Measurements from ENCODE around the gene MED20. TPM values are rescaled to one million over a fixed set of nuclear protein-coding genes. Genes with fewer than 3 reads are reported as not detected.

Gene MED20
- total and polyA plus RNA-seq, 2 of the 8 experiments (the other 6 are each of a cell fraction or from before 2014, with no cell fraction given) = 38.7 to 51.8 TPM

DNA sequence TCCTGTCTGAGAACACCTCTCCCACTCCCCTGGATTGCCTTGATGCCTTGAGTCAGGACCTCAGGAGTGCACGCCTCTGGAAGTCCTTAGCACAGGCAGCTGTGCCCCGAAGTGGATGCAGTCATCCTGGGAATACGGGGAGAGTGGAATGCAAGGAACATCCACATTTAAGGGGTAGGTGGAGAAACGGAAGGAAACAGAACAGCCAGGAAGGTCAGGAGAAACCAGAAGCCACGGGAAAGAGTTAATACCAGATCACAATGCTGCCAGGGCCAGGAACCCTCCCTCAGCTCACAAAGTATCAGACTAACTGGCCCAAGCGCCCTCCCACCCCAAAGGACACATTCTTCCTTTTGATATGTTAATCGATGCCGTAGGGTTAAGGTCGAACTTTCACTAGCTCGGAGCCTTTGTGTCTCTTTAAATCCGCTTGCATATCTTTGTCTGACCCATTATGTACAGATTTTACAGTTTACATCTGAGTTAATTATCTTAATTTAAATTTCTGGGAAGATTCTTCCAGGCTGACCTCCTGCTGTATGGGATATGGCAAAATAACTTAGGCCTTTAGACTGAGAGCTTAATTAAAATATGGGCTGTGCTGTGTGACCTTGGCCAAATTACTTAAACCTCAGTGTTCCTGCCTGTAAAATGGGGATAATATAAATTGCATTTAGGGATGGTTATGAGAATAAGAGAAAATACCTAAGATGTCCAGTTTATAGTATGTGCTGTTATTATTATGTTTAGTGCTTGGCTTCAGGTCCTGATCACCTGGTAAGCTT lies 44.7 kb upstream of the MED20 start (continued):
- peak; percentile 46 for TF ChIP-seq SP1 (IDR thresholded peaks at IDR 0.05; ENCODE audit: low read depth, low read length)
- TF ChIP-seq EGR1 (IDR thresholded peaks at IDR 0.05; ENCODE audit: borderline replicate concordance, low read depth, low read length) = no peak; the same call in 1 of the 2 replicates
- peak; percentile 92 for TF ChIP-seq ASH2L (IDR thresholded peaks at IDR 0.05; ENCODE audit: low read length)
- no peak for TF ChIP-seq EZH2 (IDR thresholded peaks at IDR 0.05; ENCODE audit: low read depth, low read length, severe bottlenecking)
- TF ChIP-seq SP4 (IDR thresholded peaks at IDR 0.05; ENCODE audit: low read length) = peak; percentile 32; the same call in 1 of the 2 replicates
- TF ChIP-seq RBBP5 (IDR thresholded peaks at IDR 0.05; ENCODE audit: borderline replicate concordance, low read depth, low read length) = peak; percentile 79; the same call in 1 of the 2 replicates
- TF ChIP-seq ZNF274 (IDR thresholded peaks at IDR 0.05; ENCODE audit: borderline replicate concordance, extremely low read depth, low read length) = no peak
- no peak for TF ChIP-seq BCL11A (IDR thresholded peaks at IDR 0.05; ENCODE audit: low read depth in 2 of 2, low read length in 2 of 2)
- no peak for TF ChIP-seq PHF8 (conservative IDR thresholded peaks at IDR 0.05; ENCODE audit: low read depth, low read length)
